H9 (cell line): ENCODE data around the gene ADAT2. TPM values are rescaled to one million over a fixed set of nuclear protein-coding genes. Genes with fewer than 3 reads are reported as not detected.

Experiments used
- DNase-seq: peaks from one replicate; pipeline ENCODE4 v3.0.0-alpha.2; 2017
- H2AFZ ChIP-seq: one replicate; pipeline ENCODE4 v1.6.1; 2013; ENCODE audit warnings: mild to moderate bottlenecking, low read length, control low read depth, moderate library complexity
- H2AK5ac ChIP-seq: 2 replicates; pipeline ENCODE4 v1.6.1; 2013; ENCODE audit warnings: low read length, control low read depth, mixed read lengths; ENCODE audit not compliant: insufficient read length
- H2BK120ac ChIP-seq: one replicate; pipeline ENCODE4 v1.6.1; 2013; ENCODE audit warnings: low read depth, mild to moderate bottlenecking, low read length, control low read depth, inconsistent platforms; ENCODE audit not compliant: poor library complexity, severe bottlenecking
- H2BK12ac ChIP-seq: 2 replicates; pipeline ENCODE4 v1.6.1; 2013; ENCODE audit warnings: low read length, control low read depth, mixed read lengths, low read depth; ENCODE audit not compliant: insufficient read length
- H2BK15ac ChIP-seq: 2 replicates; pipeline ENCODE4 v1.6.1; 2013; ENCODE audit warnings: low read depth, low read length, control low read depth
- H2BK20ac ChIP-seq: one replicate; pipeline ENCODE4 v1.6.1; 2013; ENCODE audit warnings: low read depth, mild to moderate bottlenecking, low read length, control low read depth, inconsistent platforms; ENCODE audit not compliant: poor library complexity, severe bottlenecking
- H2BK5ac ChIP-seq: 2 replicates; pipeline ENCODE4 v1.6.1; 2013; ENCODE audit warnings: low read length, control low read depth, mixed read lengths; ENCODE audit not compliant: insufficient read length
- H3K14ac ChIP-seq: 2 replicates; pipeline ENCODE4 v1.6.1; 2013; ENCODE audit warnings: low read length, control low read depth; ENCODE audit not compliant: insufficient read depth
- H3K18ac ChIP-seq: 2 replicates; pipeline ENCODE4 v1.6.1; 2013; ENCODE audit warnings: low read depth, mild to moderate bottlenecking, mixed read lengths, low read length, control low read depth; ENCODE audit not compliant: insufficient read length
- H3K23ac ChIP-seq: 2 replicates; pipeline ENCODE4 v1.6.1; 2013; ENCODE audit warnings: low read length, control low read depth, mixed read lengths, low read depth; ENCODE audit not compliant: insufficient read length
- H3K23me2 ChIP-seq: 2 replicates; pipeline ENCODE4 v1.6.1; 2013; ENCODE audit warnings: low read depth, mild to moderate bottlenecking, mixed read lengths, low read length, control low read depth; ENCODE audit not compliant: insufficient read length, poor library complexity, severe bottlenecking
- H3K27ac ChIP-seq: 2 replicates; pipeline ENCODE4 v1.5.1; 2013; ENCODE audit warnings: low read length, control low read depth, mixed read lengths, low read depth; ENCODE audit not compliant: insufficient read length
- H3K27me3 ChIP-seq: 2 replicates; pipeline ENCODE4 v1.6.1; 2013; ENCODE audit warnings: low read length, control low read depth, inconsistent platforms; ENCODE audit not compliant: insufficient read depth
- H3K4ac ChIP-seq: 2 replicates; pipeline ENCODE4 v1.6.1; 2013; ENCODE audit warnings: low read depth, mild to moderate bottlenecking, control low read depth, inconsistent platforms, low read length, moderate library complexity
- H3K4me1 ChIP-seq: 2 replicates; pipeline ENCODE4 v1.6.1; 2013; ENCODE audit warnings: low read length, control low read depth, inconsistent platforms; ENCODE audit not compliant: insufficient read depth
- H3K4me2 ChIP-seq: 2 replicates; pipeline ENCODE4 v1.6.1; 2013; ENCODE audit warnings: low read length, control low read depth, mixed read lengths; ENCODE audit not compliant: insufficient read length, insufficient read depth
- H3K56ac ChIP-seq: 2 replicates; pipeline ENCODE4 v1.6.1; 2013; ENCODE audit warnings: low read depth, mild to moderate bottlenecking, mixed read lengths, low read length, control low read depth; ENCODE audit not compliant: insufficient read length
- H3K79me1 ChIP-seq: 2 replicates; pipeline ENCODE4 v1.6.1; 2013; ENCODE audit warnings: low read depth, mild to moderate bottlenecking, moderate library complexity, low read length, control low read depth, inconsistent platforms; ENCODE audit not compliant: insufficient read depth, poor library complexity, severe bottlenecking
- H3K79me2 ChIP-seq: 2 replicates; pipeline ENCODE4 v1.6.1; 2013; ENCODE audit warnings: low read length, control low read depth, inconsistent platforms; ENCODE audit not compliant: insufficient read depth
- H3K9ac ChIP-seq: 2 replicates; pipeline ENCODE4 v1.6.1; 2013; ENCODE audit warnings: low read length, control low read depth, mixed read lengths; ENCODE audit not compliant: insufficient read length; ENCODE audit errors: extremely low read depth
- H3K9me3 ChIP-seq: one replicate; pipeline ENCODE4 v1.6.1; 2013; ENCODE audit warnings: low read depth, low read length, inconsistent platforms; ENCODE audit not compliant: control insufficient read depth
- H3T11ph ChIP-seq: one replicate; pipeline ENCODE4 v1.6.1; 2013; ENCODE audit warnings: mild to moderate bottlenecking, low read length, control low read depth, inconsistent platforms
- H4K20me1 ChIP-seq: one replicate; pipeline ENCODE4 v1.6.1; 2013; ENCODE audit not compliant: control insufficient read depth, insufficient read length, insufficient read depth
- H4K5ac ChIP-seq: 2 replicates; pipeline ENCODE4 v1.6.1; 2013; ENCODE audit warnings: low read depth, mild to moderate bottlenecking, mixed read lengths, low read length, control low read depth; ENCODE audit not compliant: insufficient read length
- H4K8ac ChIP-seq: replicated peaks from 2 replicates; pipeline ENCODE4 v1.6.1; 2013; ENCODE audit warnings: low read length, control low read depth, mixed read lengths, low read depth; ENCODE audit not compliant: insufficient read length
- H4K91ac ChIP-seq: 2 replicates; pipeline ENCODE4 v1.6.1; 2013; ENCODE audit warnings: low read depth, mild to moderate bottlenecking, moderate library complexity, mixed read lengths, low read length, control low read depth; ENCODE audit not compliant: insufficient read length
- H3K27ac Mint-ChIP-seq, 3 experiments: 2 replicates in 2 of 3; 3 replicates in 1 of 3; pipeline ENCODE4 v1.8.0; 2020 to 2021; ENCODE audit warnings: mixed read lengths in 3 of 3, mild to moderate bottlenecking in 1 of 3, moderate library complexity in 1 of 3
- H3K27me3 Mint-ChIP-seq: 2 replicates; pipeline ENCODE4 v1.8.0; 2021; ENCODE audit warnings: low read depth, mild to moderate bottlenecking, moderate library complexity, mixed read lengths
- H3K36me3 Mint-ChIP-seq, 3 experiments: 2 replicates in 2 of 3; 3 replicates in 1 of 3; pipeline ENCODE4 v1.8.0; 2020 to 2021; ENCODE audit warnings: low read depth in 3 of 3, mixed read lengths in 3 of 3; ENCODE audit not compliant: insufficient read depth in 1 of 3
- H3K4me1 Mint-ChIP-seq, 2 experiments: 2 replicates each; pipeline ENCODE4 v1.8.0; 2020; ENCODE audit warnings: mixed read lengths in 2 of 2
- H3K4me3 Mint-ChIP-seq, 2 experiments: 2 replicates in 1 of 2; 3 replicates in 1 of 2; pipeline ENCODE4 v1.8.0; 2020 to 2021; ENCODE audit warnings: mild to moderate bottlenecking in 2 of 2, mixed read lengths in 2 of 2, moderate library complexity in 1 of 2
- H3K9me3 Mint-ChIP-seq, 2 experiments: 2 replicates in 1 of 2; 3 replicates in 1 of 2; pipeline ENCODE4 v1.8.0; 2020; ENCODE audit warnings: mild to moderate bottlenecking in 2 of 2, mixed read lengths in 2 of 2, moderate library complexity in 1 of 2
- CTCF ChIP-seq: fragments of 200-600 bp; sonication (generic); conservative IDR thresholded peaks from 3 replicates; pipeline ENCODE4 v1.8.0; 2021; ENCODE audit warnings: antibody characterized with exemption, mild to moderate bottlenecking
- WGBS: extraction: QIAGEN DNeasy Blood & Tissue Kit; methylation state at CpG from one replicate; pipeline ENCODE4 v1.1.7; 2013; ENCODE audit warnings: missing lambda C conversion rate, low lambda C conversion rate, mixed read lengths; ENCODE audit not compliant: insufficient read length; ENCODE audit errors: extremely low coverage; 5-methylcytosine and 5-hydroxymethylcytosine counted together
- total RNA-seq: library from RNA; stranded (reverse); gene quantifications from 2 replicates; pipeline ENCODE4 v1.2.1, GENCODE V29; 2021

The ADAT2 gene
- total RNA-seq, 1 experiment from 2014 or later = 11.3 TPM

DNA sequence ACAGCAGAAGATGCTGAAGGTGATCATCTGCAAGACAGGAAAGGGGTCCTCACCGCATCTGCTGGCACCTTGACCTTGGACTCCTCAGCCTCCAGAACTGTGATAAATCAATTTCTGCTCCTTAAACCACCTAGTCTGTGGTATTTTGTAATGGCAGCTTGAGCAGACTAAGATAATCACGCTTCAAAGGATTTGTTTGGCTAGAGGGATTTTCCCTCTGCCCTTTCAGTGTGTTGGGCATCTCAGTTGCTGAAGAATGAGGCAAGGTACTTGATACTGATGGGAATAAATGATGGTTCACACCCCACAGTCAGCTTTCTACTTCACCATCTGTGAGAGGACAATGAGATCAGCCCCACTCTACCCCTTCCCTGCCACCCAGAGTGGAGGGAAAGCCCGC, 60.2 kb downstream of the ADAT2 start:
- Histone ChIP-seq H4K5ac (no peak overlapping the region), H2BK5ac (no peak overlapping the region), H2AK5ac (no peak overlapping the region), H3K18ac (no peak overlapping the region), H3K4ac (no peak overlapping the region), H3K27ac (no peak overlapping the region), H3K79me2 (no peaks in the 10 kb centered on the region), H3K79me1 (no peaks in the 10 kb centered on the region), H3K23me2 (no peaks in the 10 kb centered on the region), H3K4me2 (no peak overlapping the region), H2BK20ac (no peak overlapping the region), H2AFZ (no peak overlapping the region), H4K8ac (no peak overlapping the region), H3K9me3 (no peaks in the 10 kb centered on the region), H3K4me1 (no peaks in the 10 kb centered on the region), H3K14ac (no peak overlapping the region), H4K91ac (no peak overlapping the region), H2BK120ac (no peak overlapping the region), H3K23ac (no peak overlapping the region), H4K20me1 (no peaks in the 10 kb centered on the region), H3T11ph (no peak overlapping the region), H2BK15ac (no peak overlapping the region), H3K56ac (no peak overlapping the region), H3K9ac (no peak overlapping the region), H3K27me3 (no peaks in the 10 kb centered on the region), H2BK12ac (no peak overlapping the region)
- Mint-ChIP-seq H3K27ac (no peak overlapping the region), H3K9me3 (no peaks in the 10 kb centered on the region), H3K4me1 (peaks cover 0 to 5% of the 10 kb centered on the region in 2 experiments; a peak in 2 of 4 replicates), H3K27me3 (no peaks in the 10 kb centered on the region), H3K4me3 (no peak overlapping the region), H3K36me3 (no peaks in the 10 kb centered on the region)
- TF ChIP-seq CTCF = no peak
- no peak for DNase-seq
- WGBS = no CpG with 5 or more reads among the region's 3 CpGs
